WTC11 (cell line): Measurements from ENCODE around the gene ARID1A. TPM values are rescaled to one million over a fixed set of nuclear protein-coding genes. Genes with fewer than 3 reads are reported as not detected.
A peak's percentile ranks its signal among the peaks of the same experiment; 100 is the strongest.

Source experiments
- ATAC-seq: fragments of 200-7000 bp; cut with Tn5 transposase; 2 replicates; pipeline ENCODE4 v1.10.0; 2021; ENCODE audit warnings: mild to moderate bottlenecking, moderate library complexity
- CTCF ChIA-PET: fragments of 300-600 bp; sonication (Branson Sonifier 250); formaldehyde crosslinking; loops from one replicate; lab custom pipeline; 2021; ENCODE audit warnings: antibody characterized with exemption; lab: Charles Lee
- POLR2A ChIA-PET: fragments of 350-600 bp; sonication (Branson Sonifier 250); formaldehyde crosslinking; loops from one replicate; lab custom pipeline; 2021; ENCODE audit warnings: antibody characterized with exemption; lab: Charles Lee
- DNase-seq: peaks from one replicate; pipeline ENCODE4 v3.0.0; 2021; ENCODE audit warnings: low spot score
- H3K27ac Mint-ChIP-seq: 2 replicates; pipeline ENCODE4 v1.8.0; 2021; ENCODE audit warnings: mixed read lengths
- H3K27me3 Mint-ChIP-seq: 2 replicates; pipeline ENCODE4 v1.8.0; 2021; ENCODE audit warnings: low read depth, mild to moderate bottlenecking, moderate library complexity, mixed read lengths
- H3K36me3 Mint-ChIP-seq: 2 replicates; pipeline ENCODE4 v1.8.0; 2021; ENCODE audit warnings: mixed read lengths
- H3K4me1 Mint-ChIP-seq: 2 replicates; pipeline ENCODE4 v1.8.0; 2022; ENCODE audit warnings: mixed read lengths
- H3K4me3 Mint-ChIP-seq: 2 replicates; pipeline ENCODE4 v1.8.0; 2021; ENCODE audit warnings: mild to moderate bottlenecking, moderate library complexity, mixed read lengths
- H3K9me3 Mint-ChIP-seq: 2 replicates; pipeline ENCODE4 v1.8.0; 2021; ENCODE audit warnings: mixed read lengths
- CREB1 ChIP-seq: sonication (generic); formaldehyde crosslinking; IDR thresholded peaks from 2 replicates; pipeline ENCODE4 v1.8.0; 2023; ENCODE audit warnings: mild to moderate bottlenecking, missing genetic modification reagents
- ELF4 ChIP-seq: sonication (generic); formaldehyde crosslinking; IDR thresholded peaks from 2 replicates; pipeline ENCODE4 v1.8.1; 2022; ENCODE audit warnings: low read depth, mild to moderate bottlenecking, moderate library complexity, missing genetic modification reagents
- EMX1 ChIP-seq: fragments of 250-450 bp; sonication (Bioruptor Pico); IDR thresholded peaks from 2 replicates; pipeline ENCODE4 v1.8.0; 2021; ENCODE audit warnings: mild to moderate bottlenecking
- ESRRA ChIP-seq: sonication (generic); formaldehyde crosslinking; IDR thresholded peaks from 2 replicates; pipeline ENCODE4 v1.8.1; 2022; ENCODE audit warnings: mild to moderate bottlenecking, missing genetic modification reagents, borderline replicate concordance
- FOXP1 ChIP-seq: sonication (generic); formaldehyde crosslinking; IDR thresholded peaks from 2 replicates; pipeline ENCODE4 v1.8.0; 2022; ENCODE audit warnings: missing genetic modification reagents, mild to moderate bottlenecking, moderate library complexity, borderline replicate concordance
- HMGA2 ChIP-seq: fragments of 250-450 bp; sonication (Bioruptor Pico); IDR thresholded peaks from 2 replicates; pipeline ENCODE4 v1.4.0; 2021; ENCODE audit warnings: mild to moderate bottlenecking, moderate library complexity
- KAT7 ChIP-seq: sonication (generic); formaldehyde crosslinking; IDR thresholded peaks from 2 replicates; pipeline ENCODE4 v1.8.1; 2023; ENCODE audit warnings: missing genetic modification reagents, mild to moderate bottlenecking, borderline replicate concordance
- MXD4 ChIP-seq: fragments of 250-450 bp; sonication (Bioruptor Pico); IDR thresholded peaks from 2 replicates; pipeline ENCODE4 v1.8.0; 2021; ENCODE audit warnings: mild to moderate bottlenecking, moderate library complexity, borderline replicate concordance
- MYBL2 ChIP-seq: sonication (generic); formaldehyde crosslinking; IDR thresholded peaks from 2 replicates; pipeline ENCODE4 v1.8.1; 2023; ENCODE audit warnings: mild to moderate bottlenecking, moderate library complexity, missing genetic modification reagents
- NFATC4 ChIP-seq: fragments of 250-450 bp; sonication (Bioruptor Pico); IDR thresholded peaks from 2 replicates; pipeline ENCODE4 v1.9.0; 2021; ENCODE audit warnings: mild to moderate bottlenecking
- RELA ChIP-seq: sonication (generic); formaldehyde crosslinking; IDR thresholded peaks from 2 replicates; pipeline ENCODE4 v1.8.1; 2022; ENCODE audit warnings: missing genetic modification reagents, mild to moderate bottlenecking, borderline replicate concordance
- ZNF138 ChIP-seq: sonication (generic); formaldehyde crosslinking; conservative IDR thresholded peaks from 2 replicates; pipeline ENCODE4 v1.8.1; 2022; ENCODE audit warnings: mild to moderate bottlenecking, moderate library complexity, missing genetic modification reagents
- total RNA-seq: library from RNA; stranded (reverse); gene quantifications from 3 replicates; pipeline ENCODE4 v1.2.3, GENCODE V29; 2021
- TF ChIP-seq, protein P1 (sequence below): sonication (generic); formaldehyde crosslinking; IDR thresholded peaks from 2 replicates; pipeline ENCODE4 v1.8.0; 2022; ENCODE audit warnings: mild to moderate bottlenecking, missing genetic modification reagents
- TF ChIP-seq, protein P2 (sequence below): fragments of 250-450 bp; sonication (Bioruptor Pico); IDR thresholded peaks from 2 replicates; pipeline ENCODE4 v1.9.0; 2021; ENCODE audit warnings: mild to moderate bottlenecking
- TF ChIP-seq, protein P3 (sequence below): sonication (generic); formaldehyde crosslinking; IDR thresholded peaks from 2 replicates; pipeline ENCODE4 v1.8.0; 2023; ENCODE audit warnings: mild to moderate bottlenecking, missing genetic modification reagents
- TF ChIP-seq, protein P4 (sequence below): sonication (generic); formaldehyde crosslinking; IDR thresholded peaks from 2 replicates; pipeline ENCODE4 v1.8.1; 2022; ENCODE audit warnings: mild to moderate bottlenecking, moderate library complexity, missing genetic modification reagents

The ARID1A gene
- total RNA-seq, 1 experiment from 2014 or later = 98.0 TPM

DNA sequence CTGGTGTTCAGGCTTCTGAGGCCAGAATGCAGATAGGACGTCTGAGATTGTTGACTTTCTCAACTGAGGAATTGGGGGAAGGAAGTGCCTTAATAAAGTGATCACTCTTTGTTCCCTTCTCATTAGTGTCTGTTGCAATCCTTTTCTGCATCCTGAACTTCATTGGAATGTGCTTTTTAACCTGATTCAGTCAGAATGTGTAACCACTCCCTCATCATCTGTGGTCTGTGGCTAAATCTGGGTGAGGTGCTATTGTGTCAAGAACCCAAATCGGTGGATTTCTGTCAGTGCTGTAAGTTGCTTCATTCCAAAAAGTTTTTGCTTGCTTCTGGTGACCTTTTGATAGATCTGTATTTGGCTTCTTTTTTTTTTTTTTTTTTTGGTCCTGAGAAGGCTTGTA lies 38.2 kb downstream of the ARID1A start:
- no peak overlapping the region for H3K27ac Mint-ChIP-seq
- TF ChIP-seq HMGA2 (CRISPR knock-in tag) (no peak), KAT7 (CRISPR knock-in tag) (no peak), EMX1 (no peak), ZNF138 (CRISPR knock-in tag) (no peak)
- ATAC-seq (no peak), DNase-seq (no peak)
- POLR2A ChIA-PET = no interaction called here
- CTCF ChIA-PET = no interaction called here
- peaks cover 55% of the 10 kb centered on the region for H3K36me3 Mint-ChIP-seq
- H3K9me3 Mint-ChIP-seq = no peaks in the 10 kb centered on the region
- H3K4me3 Mint-ChIP-seq = no peak overlapping the region
- H3K4me1 Mint-ChIP-seq = peaks cover under 1% of the 10 kb centered on the region; the same call in 1 of the 2 replicates
- no peaks in the 10 kb centered on the region for H3K27me3 Mint-ChIP-seq

DNA sequence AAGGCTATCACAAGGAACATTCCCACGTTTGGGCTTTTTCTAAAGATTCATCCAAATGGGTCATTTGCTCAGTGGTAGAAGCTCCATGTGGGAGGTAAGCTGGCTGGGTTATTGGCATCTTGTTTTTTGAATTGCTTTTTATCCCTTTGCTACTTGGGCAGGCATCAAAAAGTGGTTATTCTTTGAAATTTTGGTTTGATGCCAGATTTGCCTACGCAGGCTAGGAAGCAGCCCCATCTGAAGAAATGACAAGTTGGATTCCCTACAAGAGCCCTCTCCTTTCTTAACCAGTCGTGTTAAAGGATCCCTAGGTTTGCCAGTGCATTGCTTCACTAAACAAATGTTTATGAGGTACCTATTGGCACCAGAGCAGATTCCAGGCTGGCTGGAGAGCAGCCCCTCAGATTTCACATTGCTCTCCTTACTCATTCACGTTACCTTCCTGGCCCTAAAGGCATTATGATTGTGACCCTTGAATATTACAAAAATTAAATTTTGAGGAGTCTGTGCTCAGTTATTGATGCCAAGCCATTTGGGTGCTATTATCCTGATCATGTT lies 38.8 kb downstream of the ARID1A start:
- H3K9me3 Mint-ChIP-seq = no peaks in the 10 kb centered on the region
- ChIA-PET CTCF (no interaction called here), POLR2A (no interaction called here)
- DNase-seq = no peak
- no peak overlapping the region for H3K27ac Mint-ChIP-seq
- H3K36me3 Mint-ChIP-seq = peaks cover 60% of the 10 kb centered on the region
- H3K4me3 Mint-ChIP-seq = no peak overlapping the region
- no peak for TF ChIP-seq NFATC4 (CRISPR knock-in tag)
- TF ChIP-seq MYBL2 (CRISPR knock-in tag) = no peak
- H3K27me3 Mint-ChIP-seq = no peaks in the 10 kb centered on the region
- no peak for ATAC-seq
- peaks cover 5% of the 10 kb centered on the region; the same call in 1 of the 2 replicates for H3K4me1 Mint-ChIP-seq

DNA sequence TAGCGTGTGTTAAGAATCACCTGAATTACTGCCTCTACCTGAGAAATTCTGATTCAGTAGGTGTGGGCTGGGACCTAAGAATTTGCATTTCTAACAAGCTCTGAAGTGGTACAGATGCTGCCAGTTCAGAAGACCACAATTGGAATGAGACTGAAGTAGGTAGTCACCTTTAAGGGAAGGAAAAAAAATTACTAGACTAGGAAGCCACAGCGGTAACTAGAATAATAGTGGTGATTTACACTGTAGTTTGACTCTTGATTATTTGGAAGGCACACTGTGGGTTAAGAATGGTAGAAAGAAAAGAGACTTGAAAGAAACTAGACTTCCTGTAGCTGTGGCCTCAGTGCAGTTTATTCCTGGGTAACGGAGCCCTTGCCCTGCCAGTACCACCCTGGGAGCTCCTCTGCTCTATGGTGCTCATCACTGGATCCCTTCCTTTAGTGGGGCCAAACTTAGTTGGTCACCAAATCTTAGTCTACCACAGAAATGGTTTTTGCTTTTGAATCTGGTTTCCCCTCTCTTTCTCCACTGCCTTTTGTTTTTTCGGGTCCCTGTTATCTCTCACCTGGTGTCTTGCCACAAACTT lies 43.6 kb downstream of the ARID1A start:
- Mint-ChIP-seq H3K9me3 (no peaks in the 10 kb centered on the region), H3K27ac (peak overlapping the region; percentile 24; the same call in 1 of the 2 replicates), H3K27me3 (no peaks in the 10 kb centered on the region), H3K4me3 (no peak overlapping the region), H3K36me3 (peaks cover 34% of the 10 kb centered on the region), H3K4me1 (peaks cover 29% of the 10 kb centered on the region)
- ChIA-PET POLR2A (no interaction called here), CTCF (interaction anchor here (1.6 kb wide), 1 partner anchor 138 kb away, joined by 5 read pairs; no protein-coding TSS in a partner anchor)
- DNase-seq (no peak), ATAC-seq (no peak)
- TF ChIP-seq, protein P1, sequence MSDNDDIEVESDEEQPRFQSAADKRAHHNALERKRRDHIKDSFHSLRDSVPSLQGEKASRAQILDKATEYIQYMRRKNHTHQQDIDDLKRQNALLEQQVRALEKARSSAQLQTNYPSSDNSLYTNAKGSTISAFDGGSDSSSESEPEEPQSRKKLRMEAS (CRISPR knock-in tag) = no peak
- no peak for TF ChIP-seq HMGA2 (CRISPR knock-in tag)
- TF ChIP-seq FOXP1 (CRISPR knock-in tag) = no peak
- TF ChIP-seq, protein P2, sequence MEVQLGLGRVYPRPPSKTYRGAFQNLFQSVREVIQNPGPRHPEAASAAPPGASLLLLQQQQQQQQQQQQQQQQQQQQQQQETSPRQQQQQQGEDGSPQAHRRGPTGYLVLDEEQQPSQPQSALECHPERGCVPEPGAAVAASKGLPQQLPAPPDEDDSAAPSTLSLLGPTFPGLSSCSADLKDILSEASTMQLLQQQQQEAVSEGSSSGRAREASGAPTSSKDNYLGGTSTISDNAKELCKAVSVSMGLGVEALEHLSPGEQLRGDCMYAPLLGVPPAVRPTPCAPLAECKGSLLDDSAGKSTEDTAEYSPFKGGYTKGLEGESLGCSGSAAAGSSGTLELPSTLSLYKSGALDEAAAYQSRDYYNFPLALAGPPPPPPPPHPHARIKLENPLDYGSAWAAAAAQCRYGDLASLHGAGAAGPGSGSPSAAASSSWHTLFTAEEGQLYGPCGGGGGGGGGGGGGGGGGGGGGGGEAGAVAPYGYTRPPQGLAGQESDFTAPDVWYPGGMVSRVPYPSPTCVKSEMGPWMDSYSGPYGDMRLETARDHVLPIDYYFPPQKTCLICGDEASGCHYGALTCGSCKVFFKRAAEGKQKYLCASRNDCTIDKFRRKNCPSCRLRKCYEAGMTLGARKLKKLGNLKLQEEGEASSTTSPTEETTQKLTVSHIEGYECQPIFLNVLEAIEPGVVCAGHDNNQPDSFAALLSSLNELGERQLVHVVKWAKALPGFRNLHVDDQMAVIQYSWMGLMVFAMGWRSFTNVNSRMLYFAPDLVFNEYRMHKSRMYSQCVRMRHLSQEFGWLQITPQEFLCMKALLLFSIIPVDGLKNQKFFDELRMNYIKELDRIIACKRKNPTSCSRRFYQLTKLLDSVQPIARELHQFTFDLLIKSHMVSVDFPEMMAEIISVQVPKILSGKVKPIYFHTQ (CRISPR knock-in tag) = no peak
- no peak for TF ChIP-seq RELA (CRISPR knock-in tag)
- no peak for TF ChIP-seq ESRRA (CRISPR knock-in tag)
- no peak for TF ChIP-seq ELF4 (CRISPR knock-in tag)
- no peak for TF ChIP-seq CREB1 (CRISPR knock-in tag)
- no peak for TF ChIP-seq MXD4 (CRISPR knock-in tag)
- TF ChIP-seq, protein P3, sequence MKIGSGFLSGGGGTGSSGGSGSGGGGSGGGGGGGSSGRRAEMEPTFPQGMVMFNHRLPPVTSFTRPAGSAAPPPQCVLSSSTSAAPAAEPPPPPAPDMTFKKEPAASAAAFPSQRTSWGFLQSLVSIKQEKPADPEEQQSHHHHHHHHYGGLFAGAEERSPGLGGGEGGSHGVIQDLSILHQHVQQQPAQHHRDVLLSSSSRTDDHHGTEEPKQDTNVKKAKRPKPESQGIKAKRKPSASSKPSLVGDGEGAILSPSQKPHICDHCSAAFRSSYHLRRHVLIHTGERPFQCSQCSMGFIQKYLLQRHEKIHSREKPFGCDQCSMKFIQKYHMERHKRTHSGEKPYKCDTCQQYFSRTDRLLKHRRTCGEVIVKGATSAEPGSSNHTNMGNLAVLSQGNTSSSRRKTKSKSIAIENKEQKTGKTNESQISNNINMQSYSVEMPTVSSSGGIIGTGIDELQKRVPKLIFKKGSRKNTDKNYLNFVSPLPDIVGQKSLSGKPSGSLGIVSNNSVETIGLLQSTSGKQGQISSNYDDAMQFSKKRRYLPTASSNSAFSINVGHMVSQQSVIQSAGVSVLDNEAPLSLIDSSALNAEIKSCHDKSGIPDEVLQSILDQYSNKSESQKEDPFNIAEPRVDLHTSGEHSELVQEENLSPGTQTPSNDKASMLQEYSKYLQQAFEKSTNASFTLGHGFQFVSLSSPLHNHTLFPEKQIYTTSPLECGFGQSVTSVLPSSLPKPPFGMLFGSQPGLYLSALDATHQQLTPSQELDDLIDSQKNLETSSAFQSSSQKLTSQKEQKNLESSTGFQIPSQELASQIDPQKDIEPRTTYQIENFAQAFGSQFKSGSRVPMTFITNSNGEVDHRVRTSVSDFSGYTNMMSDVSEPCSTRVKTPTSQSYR = no peak
- TF ChIP-seq, protein P4, sequence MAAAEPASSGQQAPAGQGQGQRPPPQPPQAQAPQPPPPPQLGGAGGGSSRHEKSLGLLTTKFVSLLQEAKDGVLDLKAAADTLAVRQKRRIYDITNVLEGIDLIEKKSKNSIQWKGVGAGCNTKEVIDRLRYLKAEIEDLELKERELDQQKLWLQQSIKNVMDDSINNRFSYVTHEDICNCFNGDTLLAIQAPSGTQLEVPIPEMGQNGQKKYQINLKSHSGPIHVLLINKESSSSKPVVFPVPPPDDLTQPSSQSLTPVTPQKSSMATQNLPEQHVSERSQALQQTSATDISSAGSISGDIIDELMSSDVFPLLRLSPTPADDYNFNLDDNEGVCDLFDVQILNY (CRISPR knock-in tag) = no peak
